NCI-H128 (cell line): ENCODE measurements around the gene PPM1G.
A peak's percentile ranks its signal among the peaks of the same experiment; 100 is the strongest.
"Not testable (repeated sequence)": the region's sequence is repeated elsewhere in the genome, so short reads cannot be mapped to it uniquely, and the experiment has no call there.

Experiments used
- DNase-seq: peaks from one replicate; lab custom pipeline; 2025; ENCODE audit not compliant: unreplicated experiment; lab: John Stamatoyannopoulos, UW

PPM1G gene, protein sequence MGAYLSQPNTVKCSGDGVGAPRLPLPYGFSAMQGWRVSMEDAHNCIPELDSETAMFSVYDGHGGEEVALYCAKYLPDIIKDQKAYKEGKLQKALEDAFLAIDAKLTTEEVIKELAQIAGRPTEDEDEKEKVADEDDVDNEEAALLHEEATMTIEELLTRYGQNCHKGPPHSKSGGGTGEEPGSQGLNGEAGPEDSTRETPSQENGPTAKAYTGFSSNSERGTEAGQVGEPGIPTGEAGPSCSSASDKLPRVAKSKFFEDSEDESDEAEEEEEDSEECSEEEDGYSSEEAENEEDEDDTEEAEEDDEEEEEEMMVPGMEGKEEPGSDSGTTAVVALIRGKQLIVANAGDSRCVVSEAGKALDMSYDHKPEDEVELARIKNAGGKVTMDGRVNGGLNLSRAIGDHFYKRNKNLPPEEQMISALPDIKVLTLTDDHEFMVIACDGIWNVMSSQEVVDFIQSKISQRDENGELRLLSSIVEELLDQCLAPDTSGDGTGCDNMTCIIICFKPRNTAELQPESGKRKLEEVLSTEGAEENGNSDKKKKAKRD

DNA sequence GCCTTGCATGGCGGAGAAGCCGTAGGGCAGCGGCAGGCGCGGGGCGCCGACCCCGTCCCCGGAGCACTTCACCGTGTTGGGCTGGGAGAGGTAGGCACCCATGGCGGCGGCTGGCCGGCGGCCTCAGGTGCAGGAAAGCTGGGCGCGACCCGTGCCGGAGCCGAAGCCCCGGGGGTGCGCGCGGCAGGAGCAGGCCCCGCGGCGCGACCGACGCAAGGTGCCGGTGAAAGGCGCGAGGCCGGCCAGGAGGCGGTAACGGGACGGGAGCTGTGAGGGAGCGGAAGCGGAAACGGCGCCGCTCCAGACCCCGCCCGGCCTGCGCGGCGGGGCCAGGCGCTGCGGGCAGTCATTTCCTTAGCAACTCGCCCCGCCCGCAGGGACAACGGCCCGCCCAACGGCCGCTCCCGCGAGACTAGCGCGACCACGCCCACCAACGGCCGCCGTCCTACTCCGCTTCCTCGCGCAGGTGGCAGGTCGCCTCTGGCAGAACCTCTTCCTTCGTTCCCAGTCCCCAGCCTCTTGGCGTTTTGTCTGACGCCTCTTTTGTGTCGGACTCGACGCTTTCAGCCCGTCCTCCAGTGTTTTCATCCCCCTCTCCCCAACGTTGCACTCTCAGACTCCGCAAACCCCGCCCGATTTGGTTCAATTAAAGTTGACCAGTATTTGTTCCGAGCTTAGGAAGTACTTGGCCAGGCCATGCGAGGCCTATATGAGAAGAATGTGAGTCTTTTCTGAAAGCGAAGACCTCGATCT lies at the start of gene PPM1G:
PPM1G (minus strand) TSS at position 271 of the 753 bp plus-strand sequence; CDS start at position 102, 169 bp downstream.
- peak; percentile 87 for DNase-seq

GRCh38 chr2:27453968-27454367 lies 44.6 kb upstream of the PPM1G start:
- DNase-seq, result no peak

GRCh38 chr2:27451095-27451494 lies 41.7 kb upstream of the PPM1G start:
- DNase-seq, result no peak

- no peak for DNase-seq
Observed at GRCh38 chr2:27448381-27448780, 39.0 kb upstream of the PPM1G start.

GRCh38 chr2:27446057-27446456 lies 36.7 kb upstream of the PPM1G start:
- DNase-seq, result no peak

DNA sequence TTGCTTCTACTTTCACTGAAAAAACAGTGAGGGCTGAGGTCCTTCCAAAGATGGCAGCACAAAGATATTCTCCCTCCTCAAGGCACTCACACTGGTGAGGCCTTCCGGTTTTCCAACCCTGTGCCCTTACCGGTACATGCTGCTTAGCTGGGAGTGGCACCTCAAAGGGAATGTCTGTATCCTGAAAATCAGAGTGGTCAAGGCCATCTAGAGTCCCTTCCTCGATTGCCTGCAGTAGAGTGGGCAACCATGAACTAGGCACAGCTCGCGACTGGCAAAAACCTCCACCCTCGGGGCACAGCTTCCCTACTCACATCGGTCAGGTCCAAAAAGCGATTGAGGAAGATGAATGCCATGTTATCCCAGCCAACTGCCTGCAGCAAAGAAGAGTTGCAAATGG lies 36.2 kb upstream of the PPM1G start:
- DNase-seq, result no peak

GRCh38 chr2:27445155-27445554 lies 35.8 kb upstream of the PPM1G start:
- no peak for DNase-seq

GRCh38 chr2:27442920-27443282 lies 33.5 kb upstream of the PPM1G start:
- no peak for DNase-seq

GRCh38 chr2:27441958-27442919 lies 32.8 kb upstream of the PPM1G start, which contains the start of gene KRTCAP3:
TSS of gene KRTCAP3 (plus strand) at chr2:27442381. CDS start at chr2:27442413, 32 bp downstream.
- DNase-seq, result no peak

DNA sequence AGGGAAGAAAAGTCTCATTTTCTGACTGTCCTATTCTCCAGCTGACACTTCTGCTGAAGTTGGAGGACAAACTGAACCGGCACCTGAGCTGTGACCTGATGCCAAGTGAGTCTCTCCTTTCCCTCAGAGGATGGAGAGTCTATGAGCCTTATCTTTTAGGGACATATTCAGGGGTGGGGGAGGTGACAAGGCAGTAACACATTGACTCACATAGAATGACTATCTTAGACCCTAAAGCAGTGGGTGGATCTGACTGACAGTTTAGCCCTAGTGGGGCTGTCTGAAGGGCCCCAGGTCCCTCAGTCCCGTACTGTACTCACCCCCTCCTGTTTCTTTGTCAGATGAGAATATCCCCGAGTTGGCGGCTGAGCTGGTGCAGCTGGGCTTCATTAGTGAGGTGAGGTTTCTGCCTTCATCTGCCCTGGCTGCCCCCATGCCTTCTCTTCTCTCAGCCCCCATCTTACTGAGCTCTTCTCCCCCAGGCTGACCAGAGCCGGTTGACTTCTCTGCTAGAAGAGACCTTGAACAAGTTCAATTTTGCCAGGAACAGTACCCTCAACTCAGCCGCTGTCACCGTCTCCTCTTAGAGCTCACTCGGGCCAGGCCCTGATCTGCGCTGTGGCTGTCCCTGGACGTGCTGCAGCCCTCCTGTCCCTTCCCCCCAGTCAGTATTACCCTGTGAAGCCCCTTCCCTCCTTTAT lies 32.0 kb upstream of the PPM1G start:
- DNase-seq, result no peak

DNA sequence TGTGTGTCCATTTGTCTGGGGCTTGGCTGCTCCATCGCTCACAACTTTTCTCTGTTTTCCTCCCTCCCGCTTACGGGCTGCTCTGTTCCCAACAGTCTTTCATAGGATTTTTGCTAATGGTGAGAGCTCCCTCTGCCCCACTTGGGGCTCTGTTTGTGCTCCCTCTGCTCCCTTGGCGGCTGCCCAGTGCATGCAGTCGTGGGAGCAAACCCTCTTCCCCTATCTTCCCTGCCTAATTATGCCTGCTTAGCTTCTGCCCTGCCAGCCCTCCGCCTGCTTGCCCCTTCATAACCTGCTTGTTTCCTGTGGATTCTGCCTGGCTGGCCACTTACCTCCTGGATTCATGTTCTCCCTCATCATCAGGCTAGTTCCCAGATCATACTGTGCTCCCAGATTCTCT lies 26.2 kb upstream of the PPM1G start:
- DNase-seq, result no peak

DNA sequence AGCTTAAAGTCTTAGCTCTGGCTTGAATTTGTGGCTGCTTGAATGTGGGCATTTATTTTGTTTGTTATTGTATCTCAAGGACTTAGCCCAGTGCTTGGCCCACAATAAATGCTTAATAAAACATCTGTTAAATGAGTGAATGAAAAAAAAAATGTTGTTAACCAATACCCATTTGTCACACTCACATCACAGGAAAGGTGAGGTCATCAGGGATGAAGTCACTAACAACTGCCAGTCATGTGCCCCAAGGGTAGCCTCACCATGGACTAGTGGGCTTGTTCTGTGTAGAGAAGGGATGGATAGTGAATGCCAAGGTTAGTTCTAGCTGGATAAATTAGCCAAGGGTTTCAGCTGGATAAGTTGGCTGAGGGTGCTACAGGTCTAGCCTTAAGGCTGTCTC lies 22.0 kb upstream of the PPM1G start:
- DNase-seq, result no peak

GRCh38 chr2:27428978-27429541 lies 19.7 kb upstream of the PPM1G start:
- no peak for DNase-seq

DNA sequence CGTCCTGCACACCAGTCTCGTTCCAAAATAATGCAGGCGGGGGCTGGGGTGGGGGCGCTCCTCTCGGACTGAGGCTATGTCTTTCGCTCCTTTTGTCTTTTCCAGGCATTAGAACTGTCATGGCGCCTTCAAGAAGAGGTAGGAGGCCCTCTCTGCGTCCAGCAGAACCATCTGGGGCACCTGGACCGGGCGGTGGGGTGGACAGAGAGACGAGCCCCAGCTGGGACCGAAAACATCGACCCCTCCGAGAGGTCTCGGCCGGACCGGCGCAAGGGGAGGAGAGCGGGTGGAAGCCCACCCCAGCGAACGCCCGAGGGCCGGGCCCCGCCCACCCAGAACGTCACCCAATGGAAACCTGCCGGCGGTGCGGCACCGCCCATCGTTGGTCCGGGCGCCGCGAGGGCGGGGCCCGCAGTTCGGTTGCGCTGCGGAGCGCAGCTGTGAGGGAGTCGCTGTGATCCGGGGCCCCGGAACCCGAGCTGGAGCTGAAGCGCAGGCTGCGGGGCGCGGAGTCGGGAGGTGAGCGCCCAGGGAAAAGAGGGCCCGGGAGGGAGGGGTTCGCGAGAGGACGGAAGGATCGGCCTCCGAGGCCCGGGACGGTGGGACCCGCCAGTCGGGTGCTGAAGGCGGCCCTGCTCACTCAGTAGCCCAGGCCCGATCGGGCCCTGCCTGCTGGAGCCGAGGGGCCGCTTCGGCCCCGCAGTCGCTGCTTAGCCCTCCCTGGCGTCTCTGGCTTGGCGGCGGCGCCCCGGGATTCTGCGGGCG lies 19.0 kb upstream of the PPM1G start, which contains the start of gene NRBP1:
NRBP1 (plus strand) TSS at position 419 of the 765 bp plus-strand sequence. CDS start 4,643 bp downstream, outside the sequence.
- peak; percentile 78 for DNase-seq

- DNase-seq, result no peak
Observed at GRCh38 chr2:27427863-27428212, 18.4 kb upstream of the PPM1G start.

DNA sequence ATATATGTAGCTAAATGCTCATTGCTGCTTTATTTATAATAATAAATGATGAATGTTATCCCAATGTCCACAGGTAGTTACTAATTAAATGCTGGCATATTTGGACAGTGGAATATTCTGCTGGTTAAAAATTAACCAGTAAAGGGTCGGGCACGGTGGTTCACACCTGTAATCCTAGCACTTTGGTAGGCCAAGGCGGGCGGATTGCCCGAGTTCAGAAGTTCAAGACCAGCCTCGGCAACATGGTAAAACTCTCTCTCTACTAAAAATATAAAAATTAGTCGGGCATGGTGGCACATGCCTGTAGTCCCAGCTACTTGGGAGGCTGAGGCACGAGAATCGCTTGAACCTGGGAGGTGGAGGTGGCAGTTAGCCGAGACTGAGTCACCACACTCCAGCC lies 15.6 kb upstream of the PPM1G start:
- DNase-seq, result not testable (repeated sequence)

GRCh38 chr2:27422958-27423357 lies 13.6 kb upstream of the PPM1G start:
- no peak for DNase-seq

GRCh38 chr2:27421660-27422250 lies 12.4 kb upstream of the PPM1G start:
- DNase-seq, result no peak

- DNase-seq, result no peak
Observed at GRCh38 chr2:27420996-27421395, 11.6 kb upstream of the PPM1G start.
